Epithelial cell of esophagus (primary cell): Measurements from ENCODE around the gene SNED1.
A peak's percentile ranks its signal among the peaks of the same experiment; 100 is the strongest.

ENCODE experiments used
- DNase-seq: peaks from one replicate; pipeline ENCODE4 v3.0.0; 2010; ENCODE audit warnings: low read depth
- H3K4me3 ChIP-seq: 2 replicates; pipeline ENCODE4 v1.5.1; 2011; ENCODE audit warnings: mild to moderate bottlenecking, low read length, control low read depth
- TF ChIP-seq, protein P1 (sequence below): IDR thresholded peaks from 2 replicates; pipeline ENCODE4 v1.5.1; 2011; ENCODE audit warnings: low read depth, mild to moderate bottlenecking, low read length, control low read depth, inconsistent platforms; ENCODE audit not compliant: insufficient read depth; ENCODE audit errors: missing control alignments

The SNED1 gene

DNA sequence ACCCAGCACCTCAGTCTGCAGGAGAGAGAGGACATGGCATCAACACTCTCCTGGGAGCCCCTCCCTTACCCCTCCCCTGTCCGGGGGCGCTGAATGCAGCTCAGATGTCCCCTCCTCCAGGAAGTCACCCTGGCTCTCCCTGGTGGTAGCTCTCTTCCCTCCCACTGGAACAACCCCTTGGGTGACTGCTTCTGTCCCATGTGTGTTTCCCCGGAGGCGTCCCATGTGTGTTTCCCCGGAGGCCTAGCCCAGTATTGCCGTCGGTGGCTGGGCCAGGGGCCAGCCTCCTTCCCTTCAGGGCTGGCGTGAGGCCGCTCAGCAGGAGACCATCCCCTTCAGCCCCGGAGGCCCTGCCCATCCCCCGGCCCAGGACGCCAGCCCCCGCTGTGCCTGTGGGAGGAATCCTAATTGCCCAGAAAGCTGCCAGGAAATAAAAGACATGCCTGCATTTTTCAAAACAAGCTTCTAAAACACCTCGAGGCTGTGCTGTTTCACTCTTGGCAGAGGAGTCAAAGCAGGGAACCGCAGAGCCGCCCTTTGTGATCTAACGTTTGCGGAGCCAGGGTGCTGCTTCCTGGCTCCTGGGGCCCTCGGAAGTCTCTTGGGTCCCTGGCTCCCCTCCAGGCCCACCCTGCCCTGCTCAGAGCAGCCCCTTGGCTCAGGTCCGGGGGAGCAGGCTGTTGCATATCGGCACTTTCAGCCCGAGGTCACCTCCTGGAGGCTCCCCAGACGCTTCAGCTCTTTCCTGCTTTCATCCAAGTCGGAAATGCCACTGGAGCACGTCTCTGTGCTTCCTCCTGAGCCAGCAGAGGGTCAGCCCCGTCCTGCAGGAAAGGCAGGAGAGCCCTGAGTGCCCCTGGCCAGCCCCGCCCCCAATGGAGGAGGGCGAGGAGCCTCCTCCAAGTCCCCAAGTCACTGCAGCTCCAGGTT lies 11.4 kb downstream of the SNED1 start:
- TF ChIP-seq, protein P1, sequence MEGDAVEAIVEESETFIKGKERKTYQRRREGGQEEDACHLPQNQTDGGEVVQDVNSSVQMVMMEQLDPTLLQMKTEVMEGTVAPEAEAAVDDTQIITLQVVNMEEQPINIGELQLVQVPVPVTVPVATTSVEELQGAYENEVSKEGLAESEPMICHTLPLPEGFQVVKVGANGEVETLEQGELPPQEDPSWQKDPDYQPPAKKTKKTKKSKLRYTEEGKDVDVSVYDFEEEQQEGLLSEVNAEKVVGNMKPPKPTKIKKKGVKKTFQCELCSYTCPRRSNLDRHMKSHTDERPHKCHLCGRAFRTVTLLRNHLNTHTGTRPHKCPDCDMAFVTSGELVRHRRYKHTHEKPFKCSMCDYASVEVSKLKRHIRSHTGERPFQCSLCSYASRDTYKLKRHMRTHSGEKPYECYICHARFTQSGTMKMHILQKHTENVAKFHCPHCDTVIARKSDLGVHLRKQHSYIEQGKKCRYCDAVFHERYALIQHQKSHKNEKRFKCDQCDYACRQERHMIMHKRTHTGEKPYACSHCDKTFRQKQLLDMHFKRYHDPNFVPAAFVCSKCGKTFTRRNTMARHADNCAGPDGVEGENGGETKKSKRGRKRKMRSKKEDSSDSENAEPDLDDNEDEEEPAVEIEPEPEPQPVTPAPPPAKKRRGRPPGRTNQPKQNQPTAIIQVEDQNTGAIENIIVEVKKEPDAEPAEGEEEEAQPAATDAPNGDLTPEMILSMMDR: no peak
- DNase-seq: peak; percentile 43
- H3K4me3 ChIP-seq: no peak overlapping the region

DNA sequence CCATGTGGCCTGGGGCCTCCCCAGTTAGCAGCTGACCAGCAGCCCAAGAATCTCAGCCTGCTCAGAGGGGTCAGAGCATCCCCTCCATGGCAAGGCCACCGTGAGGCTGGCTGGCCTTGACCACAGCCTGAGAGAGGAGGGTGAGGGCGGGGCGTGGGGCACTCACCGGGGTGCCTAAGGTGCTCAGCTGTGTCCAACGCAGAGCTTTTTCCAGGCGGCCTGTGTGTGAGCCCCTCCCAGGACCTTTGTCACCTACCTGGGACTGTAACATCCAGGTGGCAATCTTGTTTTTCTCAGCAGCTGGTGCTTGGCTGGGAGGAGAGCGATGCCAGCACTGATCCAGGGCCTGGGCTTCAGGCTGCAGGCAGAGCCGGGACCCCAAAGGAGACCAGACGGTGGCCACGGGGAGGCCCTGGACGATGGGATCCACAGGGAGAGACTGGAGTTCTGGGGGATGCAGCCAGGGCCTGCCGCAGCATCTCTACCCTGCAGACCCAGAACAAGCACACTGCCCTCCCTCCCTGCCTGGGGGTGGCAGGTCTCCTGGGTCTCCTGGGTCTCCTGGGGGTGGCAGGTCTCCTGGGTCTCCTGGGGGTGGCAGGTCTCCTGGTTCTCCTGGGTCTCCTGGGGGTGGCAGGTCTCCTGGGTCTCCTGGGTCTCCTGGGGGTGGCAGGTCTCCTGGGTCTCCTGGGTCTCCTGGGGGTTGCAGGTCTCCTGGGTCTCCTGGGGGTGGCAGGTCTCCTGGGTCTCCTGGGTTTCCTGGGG lies 12.3 kb downstream of the SNED1 start:
- DNase-seq: no peak
- H3K4me3 ChIP-seq: no peak overlapping the region
- TF ChIP-seq, protein P1: no peak

DNA sequence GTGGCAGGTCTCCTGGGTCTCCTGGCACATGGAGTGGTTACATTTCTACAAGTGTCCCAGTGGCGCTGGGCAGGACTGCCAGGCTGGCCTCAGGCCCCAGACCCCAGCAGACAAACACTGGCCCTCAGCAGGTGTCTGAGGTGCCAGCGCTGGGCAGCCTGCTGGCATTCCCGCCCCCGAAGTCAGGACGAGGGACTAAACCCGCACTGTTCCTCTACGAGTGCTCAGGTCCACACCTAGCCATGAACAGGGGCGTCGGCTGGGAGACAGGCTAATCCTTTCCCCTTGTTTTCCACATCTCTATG lies 12.8 kb downstream of the SNED1 start:
- H3K4me3 ChIP-seq: no peak overlapping the region
- no peak for DNase-seq
- TF ChIP-seq, protein P1: no peak

DNA sequence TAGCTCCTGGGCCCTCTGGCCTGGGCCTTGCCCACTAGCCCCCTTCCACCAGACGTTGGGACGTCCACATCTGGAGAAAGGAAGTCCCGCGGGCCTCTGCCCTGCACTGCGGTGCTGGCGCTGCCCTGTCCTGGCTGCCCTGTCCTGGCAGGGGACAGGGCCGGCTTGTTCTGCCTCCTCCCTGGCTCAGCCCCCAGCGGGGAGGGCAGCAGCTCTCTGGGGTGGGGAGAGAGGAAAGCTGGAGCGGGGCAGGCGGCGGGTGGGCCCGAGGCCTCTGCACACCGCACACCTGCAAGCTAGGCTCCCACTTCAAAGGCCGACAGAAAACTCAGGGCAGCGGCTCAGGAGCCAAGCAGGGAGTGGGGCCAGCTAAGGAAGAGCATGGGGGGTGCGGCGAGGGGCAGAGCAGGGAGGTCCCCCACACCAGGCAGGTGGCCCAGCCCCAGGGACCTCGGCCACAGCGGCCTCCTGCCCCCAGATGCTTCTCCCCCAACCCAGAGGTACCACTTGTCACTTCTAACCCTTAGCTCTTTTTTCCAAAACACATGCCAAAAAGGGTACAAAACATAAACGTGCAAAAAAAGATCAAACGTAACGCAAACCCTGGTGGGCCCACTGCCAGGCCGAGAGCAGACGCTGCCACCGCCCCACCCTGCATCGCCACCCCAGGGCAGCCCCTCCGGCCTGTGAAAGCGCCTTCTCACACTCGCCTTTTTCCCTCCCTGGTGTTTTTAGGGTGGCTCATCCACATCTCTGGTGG lies 13.5 kb downstream of the SNED1 start:
- no peak overlapping the region for H3K4me3 ChIP-seq
- TF ChIP-seq, protein P1: no peak
- DNase-seq: no peak

- no peak overlapping the region for H3K4me3 ChIP-seq
- TF ChIP-seq, protein P1: no peak
- no peak for DNase-seq
These were observed 15.8 kb downstream of the SNED1 start for GRCh38 chr2:241014224-241014623.

GRCh38 chr2:241014764-241015163 lies 16.3 kb downstream of the SNED1 start:
- H3K4me3 ChIP-seq: no peak overlapping the region
- TF ChIP-seq, protein P1: no peak
- no peak for DNase-seq
